ENCODE data around the gene SLC29A3. TPM values are rescaled to one million over a fixed set of nuclear protein-coding genes. Genes with fewer than 3 reads are reported as not detected.

The SLC29A3 gene
- total RNA-seq (2013), result 6.3 TPM
- polyA plus RNA-seq (10 to 100 TPM in 2 of 3 donors, 1 to 10 TPM in 1; 9.7 to 28.4 (median 16.6) TPM), polyA minus RNA-seq (6.9 and 10.1 TPM in 2 replicates), total RNA-seq (1.4 to 6.3 (median 3.8) reads per million in 11 experiments)

DNA sequence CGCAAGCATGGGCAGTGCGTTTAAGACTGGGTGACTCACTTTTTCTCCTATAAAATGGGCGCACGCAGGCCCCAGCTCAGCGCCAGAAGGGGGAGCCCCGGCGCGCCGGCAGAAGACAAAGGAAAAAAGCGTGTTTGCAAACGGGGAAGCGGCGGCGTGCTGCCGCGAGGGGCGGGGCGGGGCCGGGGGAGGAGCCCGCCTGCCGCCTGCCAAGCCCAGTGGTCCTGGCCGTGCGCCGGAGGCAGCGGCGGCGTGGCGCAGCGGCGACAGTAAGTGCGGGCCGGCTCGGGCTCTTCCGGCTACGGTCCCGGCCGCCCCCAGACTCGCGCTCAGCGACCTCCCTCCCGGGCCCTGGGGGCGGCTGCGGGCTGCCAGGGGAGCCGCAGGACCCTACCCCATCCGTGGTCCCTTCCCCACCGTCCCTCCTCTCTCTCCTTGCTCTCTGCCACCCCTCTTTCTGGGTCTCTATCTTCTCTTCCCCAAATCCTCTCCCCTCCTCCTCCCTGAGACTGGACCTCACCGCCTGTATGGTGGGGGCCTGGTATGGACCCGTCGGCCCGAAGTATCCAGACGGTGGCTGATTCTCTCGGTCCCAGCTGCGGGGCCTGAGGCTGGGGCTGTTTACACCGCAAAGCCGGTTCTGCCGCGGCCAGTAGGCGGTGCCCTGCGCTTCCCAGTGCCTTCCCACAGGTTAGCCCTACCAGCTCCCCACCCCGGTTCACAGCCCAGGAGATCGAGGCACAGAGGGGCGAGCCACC lies at the start of gene SLC29A3:
SLC29A3 (plus strand) TSS at position 218 of the 758 bp plus-strand sequence; CDS start at position 269, 51 bp downstream.
- Histone ChIP-seq H4K20me1 (ENCODE audit: insufficient read depth, low read length) (peaks cover 24% of the 10 kb centered on the region), H2AFZ (ENCODE audit: insufficient read depth, low read depth, low read length, poor library complexity, severe bottlenecking) (peak within 1 kb of the TSS; percentile 96), H3K9ac (ENCODE audit: insufficient read depth, low read length, poor library complexity, severe bottlenecking) (peak within 1 kb of the TSS; percentile 77), H3K27me3 (ENCODE audit: control insufficient read depth in 2 of 2, insufficient read depth in 2 of 2, low read length in 2 of 2) (no peaks in the 10 kb centered on the region), H3K27ac (ENCODE audit: low read depth in 1 of 2, low read length in 2 of 2) (peak within 1 kb of the TSS; percentile 38 to 83), H3K36me3 (replicated peaks in 1 of 2; ENCODE audit: control insufficient read depth in 1 of 2, insufficient read depth in 2 of 2, low read length in 2 of 2) (peaks cover 14 to 19% of the 10 kb centered on the region in 2 donors), H3K79me2 (ENCODE audit: insufficient read depth, low read length) (peaks cover 29% of the 10 kb centered on the region), H3K9me3 (replicated peaks in 1 of 2; ENCODE audit: control insufficient read depth in 1 of 2, insufficient read depth in 1 of 2, low read length in 2 of 2) (no peaks in the 10 kb centered on the region), H3K4me3 (replicated peaks in 1 of 3; ENCODE audit: low read depth in 2 of 3, low read length in 3 of 3) (peak within 1 kb of the TSS; percentile 77 to 93 (median 86)), H3K4me2 (replicated peaks; ENCODE audit: extremely low read depth, low read length, poor library complexity, severe bottlenecking) (peak within 1 kb of the TSS; percentile 96), H3K4me1 (ENCODE audit: control insufficient read depth in 1 of 2, insufficient read depth in 2 of 2, low read length in 2 of 2) (peaks cover 49 to 58% of the 10 kb centered on the region in 2 donors)
- peak; percentile 78 to 90 (median 84) for DNase-seq
- Mint-ChIP-seq H3K27ac (peak within 1 kb of the TSS; percentile 85 to 96 (median 91)), H3K9me3 (no peaks in the 10 kb centered on the region), H3K27me3 (ENCODE audit: low read depth in 3 of 3) (peaks cover 0 to 4% (median 0%) of the 10 kb centered on the region in 3 donors), H3K36me3 (peaks cover 18 to 21% of the 10 kb centered on the region in 2 donors), H3K4me1 (peaks cover 66% of the 10 kb centered on the region), H3K4me3 (peak within 1 kb of the TSS; percentile 97 to 98)
- TF ChIP-seq, protein P1, sequence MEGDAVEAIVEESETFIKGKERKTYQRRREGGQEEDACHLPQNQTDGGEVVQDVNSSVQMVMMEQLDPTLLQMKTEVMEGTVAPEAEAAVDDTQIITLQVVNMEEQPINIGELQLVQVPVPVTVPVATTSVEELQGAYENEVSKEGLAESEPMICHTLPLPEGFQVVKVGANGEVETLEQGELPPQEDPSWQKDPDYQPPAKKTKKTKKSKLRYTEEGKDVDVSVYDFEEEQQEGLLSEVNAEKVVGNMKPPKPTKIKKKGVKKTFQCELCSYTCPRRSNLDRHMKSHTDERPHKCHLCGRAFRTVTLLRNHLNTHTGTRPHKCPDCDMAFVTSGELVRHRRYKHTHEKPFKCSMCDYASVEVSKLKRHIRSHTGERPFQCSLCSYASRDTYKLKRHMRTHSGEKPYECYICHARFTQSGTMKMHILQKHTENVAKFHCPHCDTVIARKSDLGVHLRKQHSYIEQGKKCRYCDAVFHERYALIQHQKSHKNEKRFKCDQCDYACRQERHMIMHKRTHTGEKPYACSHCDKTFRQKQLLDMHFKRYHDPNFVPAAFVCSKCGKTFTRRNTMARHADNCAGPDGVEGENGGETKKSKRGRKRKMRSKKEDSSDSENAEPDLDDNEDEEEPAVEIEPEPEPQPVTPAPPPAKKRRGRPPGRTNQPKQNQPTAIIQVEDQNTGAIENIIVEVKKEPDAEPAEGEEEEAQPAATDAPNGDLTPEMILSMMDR (IDR thresholded peaks at IDR 0.05), result peak; percentile 69
- under 1% methylated on average over 59 of the region's 62 CpGs for WGBS (ENCODE audit: insufficient coverage)
- intact Hi-C loops (cut with micrococcal nuclease), result loop anchor here (5.0 to 10.0 kb wide), 5 partner anchors 58 to 586 kb away; no protein-coding TSS in a partner anchor

DNA sequence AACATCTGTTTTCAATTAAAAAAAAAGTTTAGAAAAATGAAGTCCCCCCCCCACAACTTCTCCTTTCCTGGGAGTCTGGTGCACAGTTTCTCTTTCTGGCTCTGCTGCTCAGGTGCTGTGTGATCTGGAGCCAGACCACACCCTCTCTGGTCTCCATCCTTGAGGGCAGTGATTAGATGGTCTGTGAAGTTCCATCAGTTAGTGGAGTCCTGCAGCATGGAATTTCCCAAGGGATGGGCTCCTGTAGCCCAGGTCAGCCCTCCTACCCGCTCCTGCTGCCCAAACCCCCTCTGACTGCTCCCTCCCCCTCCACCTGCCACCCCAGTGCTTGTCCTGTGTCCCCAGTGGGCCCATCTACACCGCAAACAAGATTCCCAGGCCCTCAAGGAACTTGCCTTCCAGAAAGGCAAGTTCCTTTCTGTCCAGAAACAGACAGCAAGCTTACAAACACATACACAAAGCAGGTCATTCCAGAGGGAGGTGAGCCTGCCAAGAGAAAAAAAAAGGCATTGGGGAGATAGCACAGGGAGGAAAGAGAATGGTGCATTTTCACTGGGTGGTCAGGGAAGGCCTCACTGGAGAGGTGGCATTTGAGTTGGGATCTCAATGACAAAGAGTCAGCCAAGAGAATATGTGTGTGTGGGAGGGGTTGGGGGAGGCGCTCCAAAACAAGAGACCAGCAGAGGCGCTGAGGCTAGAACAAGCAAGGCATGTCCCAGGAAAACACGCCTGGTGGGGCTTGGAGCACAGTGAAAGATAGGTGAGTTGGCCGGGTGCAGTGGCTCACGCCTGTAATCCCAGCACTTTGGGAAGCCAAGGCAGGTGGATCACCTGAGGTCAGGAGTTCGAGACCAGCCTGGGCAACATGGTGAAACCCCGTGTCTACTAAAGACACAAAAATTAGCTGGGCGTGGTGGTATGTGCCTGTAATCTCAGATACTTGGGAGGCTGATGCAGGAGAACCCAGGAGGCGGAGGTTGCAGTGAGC lies 49.5 kb upstream of the SLC29A3 start:
- intact Hi-C loops (cut with micrococcal nuclease), result no loop called here

More for the DNA sequence above, 49.5 kb upstream of the SLC29A3 start:
- no peak overlapping the region for H2AFZ ChIP-seq (ENCODE audit: insufficient read depth, low read depth, low read length, poor library complexity, severe bottlenecking)
- Mint-ChIP-seq H3K27me3 (ENCODE audit: low read depth in 3 of 3) (peaks cover 0 to 1% (median 0%) of the 10 kb centered on the region in 3 donors), H3K4me3 (no peak overlapping the region), H3K27ac (peak overlapping the region in 1 of 7 donors; percentile 19), H3K9me3 (peaks cover 0 to 2% (median 0%) of the 10 kb centered on the region in 7 donors), H3K36me3 (no peaks in the 10 kb centered on the region), H3K4me1 (peaks cover 14% of the 10 kb centered on the region)
- no peak overlapping the region for H3K4me3 ChIP-seq (replicated peaks in 1 of 3; ENCODE audit: low read depth in 2 of 3, low read length in 3 of 3)
- H3K79me2 ChIP-seq (ENCODE audit: insufficient read depth, low read length), result no peaks in the 10 kb centered on the region
- TF ChIP-seq, protein P1 (IDR thresholded peaks at IDR 0.05), result no peak
- no peak overlapping the region for H3K9ac ChIP-seq (ENCODE audit: insufficient read depth, low read length, poor library complexity, severe bottlenecking)
- WGBS (ENCODE audit: insufficient coverage), result 91% methylated on average over 7 of the region's 11 CpGs
- H3K9me3 ChIP-seq (replicated peaks in 1 of 2; ENCODE audit: control insufficient read depth in 1 of 2, insufficient read depth in 1 of 2, low read length in 2 of 2), result no peaks in the 10 kb centered on the region
- H3K4me1 ChIP-seq (ENCODE audit: control insufficient read depth in 1 of 2, insufficient read depth in 2 of 2, low read length in 2 of 2), result peaks cover 14 to 15% of the 10 kb centered on the region in 2 donors
- no peak overlapping the region for H3K27ac ChIP-seq (ENCODE audit: low read depth in 1 of 2, low read length in 2 of 2)
- H3K36me3 ChIP-seq (replicated peaks in 1 of 2; ENCODE audit: control insufficient read depth in 1 of 2, insufficient read depth in 2 of 2, low read length in 2 of 2), result no peaks in the 10 kb centered on the region
- no peaks in the 10 kb centered on the region for H4K20me1 ChIP-seq (ENCODE audit: insufficient read depth, low read length)
- H3K27me3 ChIP-seq (ENCODE audit: control insufficient read depth in 2 of 2, insufficient read depth in 2 of 2, low read length in 2 of 2), result no peaks in the 10 kb centered on the region
- H3K4me2 ChIP-seq (replicated peaks; ENCODE audit: extremely low read depth, low read length, poor library complexity, severe bottlenecking), result no peak overlapping the region
- DNase-seq, result no peak

Data from CD14-positive monocyte (primary cell).